Measurements from ENCODE around the gene OSBPL10.

Gene OSBPL10

DNA sequence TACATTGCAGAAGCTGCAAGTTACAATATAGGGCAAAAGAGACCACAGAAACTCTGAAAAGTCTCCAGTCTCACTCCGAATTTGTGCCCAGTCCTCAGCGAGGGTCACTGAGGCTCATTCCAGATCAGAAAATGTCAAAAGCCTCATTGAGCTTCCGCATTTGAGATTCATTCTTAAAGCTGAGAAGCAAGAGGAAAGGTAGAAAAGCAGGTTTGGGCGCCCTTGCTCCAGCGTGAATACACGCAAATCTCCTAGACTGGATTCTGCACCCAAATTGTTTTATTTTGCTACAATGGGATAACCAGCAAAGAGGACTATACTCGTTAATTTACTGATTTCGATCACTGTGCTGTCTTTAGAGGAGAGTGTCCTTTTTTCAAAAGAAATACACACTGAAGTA, 236.1 kb downstream of the OSBPL10 start:
- DNase-seq (ENCODE audit: low read depth, low spot score): no peak

DNA sequence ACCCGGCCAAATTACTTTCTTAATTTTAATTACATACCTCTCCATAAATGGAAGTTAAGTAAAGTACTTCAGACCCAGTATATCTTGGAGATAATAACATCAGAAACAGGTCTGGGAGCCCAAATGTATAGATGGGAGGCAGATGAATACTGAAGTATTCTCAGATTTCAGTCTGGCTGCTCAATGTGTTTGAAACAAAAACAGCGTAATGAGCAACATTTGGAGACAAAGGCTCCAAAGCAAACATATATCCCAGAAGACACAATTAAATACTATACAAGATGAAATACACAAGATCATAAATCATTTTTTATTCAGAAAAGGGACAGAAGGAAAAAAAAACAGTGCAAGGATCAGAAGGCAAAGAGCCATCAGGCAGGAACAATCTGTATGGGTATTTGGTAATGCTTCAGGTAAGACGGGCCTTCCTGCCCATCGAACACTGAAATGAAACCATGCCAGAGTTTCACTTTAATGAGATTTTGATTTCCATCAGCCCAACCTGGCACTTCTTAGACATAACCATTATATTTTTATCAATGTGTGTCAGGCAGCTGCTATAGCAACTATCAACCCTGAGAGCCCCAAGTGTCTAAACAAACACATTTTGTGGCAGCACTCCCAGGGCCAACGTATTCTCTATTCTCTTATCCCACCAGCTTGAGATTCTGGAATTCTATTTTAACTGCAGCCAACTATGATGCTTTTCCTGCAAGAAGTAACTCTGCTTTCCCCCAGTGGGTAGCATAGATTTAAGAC, 237.6 kb downstream of the OSBPL10 start:
- no peak for DNase-seq (ENCODE audit: low read depth, low spot score)

DNA sequence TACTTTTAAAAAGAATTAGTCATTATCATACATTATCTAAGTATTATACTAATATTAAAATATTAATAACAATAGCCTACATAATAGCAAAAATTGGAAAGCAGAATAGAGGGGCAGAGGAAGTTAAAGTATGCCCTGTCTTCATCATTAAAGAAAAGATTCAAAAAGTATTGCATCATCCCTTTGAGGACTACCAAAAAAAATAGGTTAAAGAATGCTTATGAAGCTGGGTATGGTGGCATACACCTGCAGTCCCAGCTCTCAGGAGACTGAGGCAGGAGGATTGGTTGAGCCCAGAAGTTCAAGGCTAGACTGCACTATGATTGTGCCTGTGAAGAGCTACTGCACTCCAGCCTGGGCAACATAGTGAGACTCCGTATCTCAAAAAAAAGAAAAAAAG, 240.7 kb downstream of the OSBPL10 start:
- no peak for DNase-seq (ENCODE audit: low read depth, low spot score)

DNA sequence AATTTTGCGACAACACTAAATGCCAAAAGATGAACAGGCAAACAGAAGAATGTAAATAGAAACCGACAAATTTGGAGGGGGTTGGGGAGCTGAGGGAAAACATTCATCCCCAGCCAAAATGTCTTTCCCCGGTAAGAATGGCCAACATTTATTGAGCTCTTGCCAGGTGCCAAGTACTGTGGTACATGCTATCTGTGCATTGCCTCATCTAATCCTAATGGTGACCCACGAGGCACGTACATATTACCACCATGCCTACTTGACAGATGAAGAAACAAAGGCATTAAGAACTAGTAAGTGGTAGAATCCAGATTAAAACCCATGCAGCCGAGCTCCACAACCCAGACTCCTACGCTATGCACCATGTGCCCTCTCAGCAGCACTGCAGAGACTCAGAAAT, 242.7 kb downstream of the OSBPL10 start:
- DNase-seq (ENCODE audit: low read depth, low spot score): no peak

DNA sequence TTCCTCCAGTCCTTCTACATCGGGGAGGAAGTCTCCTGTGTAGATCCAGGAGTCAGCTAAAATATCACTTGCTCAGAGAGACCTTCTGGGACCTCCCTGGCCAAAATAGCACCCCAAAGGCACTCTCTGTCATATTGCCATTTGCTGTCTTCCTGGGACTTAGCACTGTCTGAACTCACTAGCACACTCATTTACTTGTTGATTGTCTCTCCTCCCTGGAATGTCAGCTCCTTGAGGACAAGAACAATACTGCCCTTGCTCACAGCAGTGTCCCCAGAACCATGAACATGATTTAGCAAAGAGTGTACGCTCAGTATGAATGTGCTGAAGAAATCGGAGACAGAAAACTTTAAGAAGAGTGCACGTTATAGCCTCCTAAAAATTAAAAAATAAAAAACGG, 245.4 kb downstream of the OSBPL10 start:
- no peak for DNase-seq (ENCODE audit: low read depth, low spot score)

DNA sequence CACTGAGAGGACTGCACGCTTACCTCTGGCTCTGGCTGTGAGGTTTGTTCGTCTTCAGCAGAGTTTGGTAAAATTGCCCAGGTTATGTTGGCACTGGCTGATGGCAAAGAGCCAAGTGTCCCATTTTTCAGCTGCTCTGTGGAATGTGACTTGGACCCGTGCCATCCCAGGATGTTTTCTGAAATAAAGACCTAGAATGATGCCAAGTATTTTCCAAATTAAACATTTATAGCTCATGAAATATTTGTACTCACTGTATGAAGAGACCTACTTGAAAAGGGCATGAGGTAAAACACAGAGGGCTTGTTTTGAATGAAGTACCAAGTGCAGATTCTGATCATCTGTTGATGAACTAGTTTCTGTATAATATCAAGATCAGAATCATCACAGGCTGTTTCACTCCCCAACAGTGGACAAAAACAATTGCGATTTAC, 247.8 kb downstream of the OSBPL10 start:
- no peak for DNase-seq (ENCODE audit: low read depth, low spot score)

DNA sequence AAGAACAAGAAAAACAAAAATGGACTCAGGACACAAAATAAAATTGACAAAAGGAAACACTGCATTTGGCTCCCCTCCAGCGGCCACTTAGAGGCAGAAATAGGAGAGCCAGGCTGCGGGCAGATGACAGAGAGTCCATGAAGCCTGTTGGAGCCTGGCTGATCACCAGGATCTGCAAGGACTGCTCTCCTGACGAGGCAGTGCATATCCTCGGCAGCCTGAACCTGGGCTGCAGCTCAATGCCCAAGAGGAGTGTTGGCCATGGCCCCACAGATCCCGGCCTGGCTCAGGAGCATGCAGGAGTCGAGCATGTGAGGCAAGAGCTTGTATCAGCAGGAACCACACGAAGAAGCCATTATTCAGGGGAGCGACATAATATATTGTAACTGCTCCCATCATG, 248.5 kb downstream of the OSBPL10 start:
- no peak for DNase-seq (ENCODE audit: low read depth, low spot score)

DNA sequence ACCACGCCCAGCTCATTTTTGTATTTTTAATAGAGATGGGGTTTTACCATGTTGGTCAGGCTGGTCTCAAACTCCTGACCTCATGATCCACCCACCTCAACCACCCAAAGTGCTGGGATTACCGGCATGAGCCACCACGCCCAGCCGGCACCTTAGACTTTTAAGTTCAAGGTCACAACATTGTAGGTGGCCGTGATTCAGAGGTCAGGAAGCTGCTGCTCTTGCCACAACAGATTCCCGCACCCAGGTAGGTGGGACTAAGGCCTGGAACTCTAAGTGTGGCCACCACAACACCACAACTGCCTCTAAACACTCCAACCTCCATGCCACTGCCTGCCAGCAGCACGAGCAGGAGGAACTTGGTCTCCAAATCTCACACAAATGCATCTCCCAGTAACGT, 251.5 kb downstream of the OSBPL10 start:
- DNase-seq (ENCODE audit: low read depth, low spot score): no peak

DNA sequence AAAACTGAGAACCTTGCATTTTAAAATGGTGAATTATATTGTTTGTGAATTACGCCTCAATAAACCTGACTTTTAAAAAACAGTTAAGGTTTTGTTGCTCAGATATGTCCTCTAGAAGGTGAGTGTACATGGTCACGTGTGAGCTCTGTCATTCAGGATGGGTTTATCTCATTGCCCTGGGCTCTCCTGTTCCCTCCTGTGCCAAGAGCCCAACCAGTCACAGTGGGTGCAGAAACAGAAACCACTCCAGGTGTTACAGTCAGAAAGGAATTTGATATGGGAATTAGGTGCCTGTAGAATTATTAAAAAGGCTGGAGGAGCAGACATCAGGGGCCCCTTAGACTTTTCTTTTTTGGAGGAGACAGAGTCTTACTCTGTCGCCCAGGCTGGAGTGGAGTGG, 252.0 kb downstream of the OSBPL10 start:
- DNase-seq (ENCODE audit: low read depth, low spot score): no peak

DNA sequence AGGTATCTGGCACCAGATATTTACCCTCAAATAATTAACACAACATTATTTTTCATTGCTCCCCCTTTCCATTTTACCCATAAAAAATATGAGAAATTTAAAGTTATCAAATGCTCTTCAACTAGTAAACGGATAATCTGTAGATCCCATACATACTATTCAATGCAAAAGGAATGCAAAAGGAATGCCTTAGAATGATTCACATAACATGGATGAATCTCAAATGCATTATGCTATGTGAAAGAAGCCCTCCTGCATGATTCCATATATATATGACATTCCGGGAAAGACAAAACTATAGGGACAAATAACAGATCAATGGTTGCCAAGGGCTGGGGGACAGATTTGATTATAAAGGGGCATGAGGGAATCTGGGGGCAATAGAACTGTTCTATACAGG, 252.7 kb downstream of the OSBPL10 start:
- no peak for DNase-seq (ENCODE audit: low read depth, low spot score)

DNA sequence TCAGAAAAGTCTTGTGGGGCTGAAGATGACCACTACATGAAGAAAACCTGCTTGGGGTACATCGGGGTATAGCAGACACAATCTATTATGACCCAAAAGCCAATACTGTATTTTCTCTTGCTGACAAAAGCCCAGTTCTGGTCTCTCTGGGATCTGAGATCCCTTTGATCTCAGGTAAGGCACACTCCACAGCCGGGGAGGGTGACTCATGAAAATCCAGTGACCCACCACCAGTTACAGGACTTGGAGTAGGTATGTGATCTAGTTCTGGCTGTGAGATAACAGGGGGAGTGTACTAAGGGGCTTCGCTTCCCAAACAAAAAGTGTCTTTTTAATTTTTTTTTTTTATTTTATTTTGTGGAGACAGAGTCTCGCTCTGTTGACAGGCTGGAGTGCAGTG, 255.1 kb downstream of the OSBPL10 start:
- no peak for DNase-seq (ENCODE audit: low read depth, low spot score)

DNA sequence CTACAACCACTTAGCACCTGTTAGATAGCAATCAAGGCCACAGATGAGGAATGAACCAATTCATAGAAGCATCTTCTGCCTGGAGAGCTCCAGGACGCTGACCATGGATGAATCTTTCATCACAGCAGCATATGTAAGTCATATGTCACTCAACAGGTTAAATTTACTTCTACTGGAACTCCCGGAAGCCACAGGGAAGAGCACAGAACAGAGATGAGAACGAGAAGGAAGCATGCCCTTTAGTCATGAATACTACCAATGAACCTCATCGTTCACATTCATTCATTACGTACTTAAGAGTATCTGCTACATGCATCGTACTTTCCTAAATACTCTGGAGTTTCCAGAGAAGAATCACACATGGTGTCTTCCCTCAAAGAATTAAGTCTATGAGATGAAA, 255.5 kb downstream of the OSBPL10 start:
- no peak for DNase-seq (ENCODE audit: low read depth, low spot score)

DNA sequence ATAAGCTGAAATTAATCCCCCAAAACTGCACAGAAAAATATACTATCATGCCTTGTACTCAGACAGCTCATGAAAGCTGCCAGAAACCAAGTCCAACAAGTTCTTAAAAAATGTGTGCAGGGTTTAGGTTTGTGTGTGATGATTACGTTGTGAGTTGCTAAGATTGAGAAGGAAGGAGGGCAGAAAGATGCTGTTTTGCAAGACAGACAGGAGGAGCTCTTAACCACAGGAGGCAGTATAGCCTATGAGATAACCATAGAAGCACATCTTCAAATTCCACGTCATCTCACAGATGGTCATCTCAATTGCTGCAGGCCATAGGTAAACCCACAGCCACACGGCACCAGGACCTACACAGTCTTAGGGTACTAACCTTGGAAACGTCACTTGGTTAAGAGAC, 256.4 kb downstream of the OSBPL10 start:
- no peak for DNase-seq (ENCODE audit: low read depth, low spot score)

DNA sequence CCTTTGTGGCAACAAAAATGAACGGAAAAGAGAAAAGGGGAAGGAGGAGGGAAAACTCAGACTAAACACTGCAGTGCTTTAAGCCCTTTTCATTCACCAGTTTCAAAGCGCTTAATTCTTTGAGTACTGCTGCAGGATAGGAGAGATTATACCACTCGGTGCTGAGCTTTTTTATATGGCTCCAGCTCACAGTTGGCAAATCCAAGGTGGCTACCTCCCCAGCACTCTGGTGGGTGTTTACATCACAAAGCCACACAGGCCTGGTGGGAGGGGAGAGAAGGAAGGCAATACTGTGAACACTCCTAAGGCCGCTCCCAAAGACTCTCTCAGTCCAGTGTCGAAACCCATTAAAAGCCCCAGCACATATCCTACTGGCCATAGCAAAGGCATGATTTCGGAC, 256.9 kb downstream of the OSBPL10 start:
- DNase-seq (ENCODE audit: low read depth, low spot score): no peak

DNA sequence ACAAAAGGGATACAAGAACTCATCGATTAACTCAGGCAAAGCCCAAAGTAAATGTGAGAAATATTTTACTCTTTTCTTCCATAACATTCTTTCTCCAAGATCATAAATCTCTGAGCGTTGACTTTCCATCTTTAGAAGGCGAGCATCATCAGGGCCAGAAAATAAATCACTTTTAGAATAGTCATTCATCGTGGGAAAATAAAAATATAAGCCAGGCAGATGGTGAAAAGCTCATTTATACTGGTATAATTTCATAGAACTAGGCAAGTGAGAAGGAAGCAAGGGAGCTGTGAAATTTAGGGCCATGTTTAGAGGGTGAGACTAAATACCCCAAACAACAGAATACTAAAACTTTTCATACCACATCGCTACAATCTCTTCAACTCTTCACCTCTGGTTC, 257.4 kb downstream of the OSBPL10 start:
- DNase-seq (ENCODE audit: low read depth, low spot score): no peak

DNA sequence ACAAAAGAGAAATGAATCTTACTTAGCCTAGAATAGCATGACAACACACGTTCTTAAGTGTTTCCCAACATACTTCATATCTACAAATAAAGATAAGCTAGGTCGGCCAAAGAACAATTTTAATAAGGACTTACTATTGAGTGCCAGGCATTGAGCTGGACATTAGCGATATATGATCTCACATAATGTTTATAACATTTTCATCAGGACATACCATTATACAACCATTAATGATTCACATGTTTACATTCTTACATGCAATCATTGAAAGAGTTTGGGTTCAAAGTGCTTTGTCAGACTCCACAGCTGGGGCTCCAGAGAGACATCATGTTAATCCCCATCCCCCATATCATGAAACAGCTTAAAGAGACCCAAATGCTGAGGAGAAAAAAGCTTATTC, 259.4 kb downstream of the OSBPL10 start:
- DNase-seq (ENCODE audit: low read depth, low spot score): no peak

DNA sequence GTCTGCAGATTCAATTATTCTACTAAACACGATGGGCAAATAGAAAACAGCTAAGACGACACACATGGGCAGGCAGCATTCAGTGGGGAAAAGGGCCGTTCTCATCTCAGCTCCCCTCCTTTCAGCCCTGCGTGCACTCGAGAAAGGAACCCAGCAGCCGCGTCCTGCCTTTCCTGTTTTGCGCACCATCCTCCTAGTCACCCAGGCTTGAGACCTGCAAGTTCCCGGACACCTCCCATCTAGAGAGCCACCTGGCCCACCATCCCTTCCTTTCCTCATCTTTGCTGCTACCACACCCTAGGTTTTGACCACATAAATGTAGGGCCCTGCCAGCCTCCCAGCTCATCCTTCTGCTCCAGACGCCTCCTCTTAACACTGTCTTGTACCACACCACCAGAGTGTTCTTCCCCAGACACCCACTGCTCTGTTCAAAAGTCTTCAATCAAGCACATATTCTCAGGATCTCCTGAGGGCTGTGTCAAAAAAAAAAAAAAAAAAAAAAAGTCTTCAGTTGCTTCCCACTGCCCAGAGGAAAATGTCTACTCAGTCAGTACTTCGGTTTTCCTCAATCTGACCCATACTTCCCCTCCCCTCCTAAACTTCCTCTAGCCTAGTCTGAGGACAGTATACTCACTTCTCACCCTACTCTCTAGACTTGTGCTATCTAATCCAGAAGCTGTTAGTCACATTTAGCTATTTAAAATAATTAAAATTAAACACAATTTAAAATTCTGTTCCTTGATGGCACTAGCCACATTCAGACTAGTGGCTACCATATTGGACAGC, 266.4 kb downstream of the OSBPL10 start:
- DNase-seq (ENCODE audit: low read depth, low spot score): no peak

DNA sequence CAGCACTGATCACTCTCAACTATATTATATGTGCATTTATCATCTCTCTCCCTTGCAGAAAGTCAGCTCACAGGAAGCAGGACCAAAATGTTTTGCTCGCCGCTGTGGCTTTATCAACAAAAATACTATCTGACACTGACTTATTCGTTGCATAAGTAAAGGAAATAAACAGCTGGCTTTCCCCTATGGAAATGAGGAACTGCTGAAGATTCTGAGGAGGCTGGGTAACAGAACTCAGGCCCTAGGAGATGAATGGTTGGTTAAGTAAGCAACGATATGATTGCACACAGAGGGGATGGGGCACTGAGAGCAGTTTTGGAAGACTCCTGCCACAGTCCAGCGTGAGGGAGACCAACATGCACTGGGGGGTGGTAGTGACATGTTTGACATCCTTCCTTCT, 267.2 kb downstream of the OSBPL10 start:
- DNase-seq (ENCODE audit: low read depth, low spot score): no peak

DNA sequence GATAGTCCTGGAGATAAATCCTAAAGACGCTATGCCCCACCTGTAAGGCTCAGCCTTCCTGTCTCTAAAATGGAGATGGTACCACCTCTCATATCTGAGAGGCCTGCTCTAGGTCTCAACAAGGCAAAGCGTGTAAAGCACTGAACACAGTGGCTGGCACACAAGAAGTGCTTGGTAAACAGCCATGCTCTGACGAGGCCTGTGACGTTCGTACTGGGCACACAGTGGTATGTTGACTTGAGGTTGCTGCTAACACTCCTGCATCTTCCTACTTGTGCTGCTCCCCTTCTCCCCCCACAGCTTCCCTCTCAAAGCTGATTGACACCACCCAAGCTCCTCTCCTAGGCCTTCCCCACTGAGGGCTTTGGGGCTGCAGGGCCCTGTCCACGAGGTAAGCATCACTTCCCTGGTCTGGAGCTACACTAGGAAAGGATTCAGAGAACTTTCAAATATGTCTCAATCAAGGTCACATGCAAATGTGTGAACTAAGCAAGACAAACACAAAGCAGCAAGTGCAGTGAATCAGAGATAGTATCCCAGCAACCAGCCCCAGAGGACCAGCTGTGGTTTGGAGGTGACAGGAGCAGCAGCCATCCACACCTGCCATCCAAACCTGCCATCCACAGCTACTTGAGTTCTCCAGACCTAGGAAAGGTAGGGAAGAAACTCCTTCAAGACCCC, 270.8 kb downstream of the OSBPL10 start:
- DNase-seq (ENCODE audit: low read depth, low spot score): no peak

DNA sequence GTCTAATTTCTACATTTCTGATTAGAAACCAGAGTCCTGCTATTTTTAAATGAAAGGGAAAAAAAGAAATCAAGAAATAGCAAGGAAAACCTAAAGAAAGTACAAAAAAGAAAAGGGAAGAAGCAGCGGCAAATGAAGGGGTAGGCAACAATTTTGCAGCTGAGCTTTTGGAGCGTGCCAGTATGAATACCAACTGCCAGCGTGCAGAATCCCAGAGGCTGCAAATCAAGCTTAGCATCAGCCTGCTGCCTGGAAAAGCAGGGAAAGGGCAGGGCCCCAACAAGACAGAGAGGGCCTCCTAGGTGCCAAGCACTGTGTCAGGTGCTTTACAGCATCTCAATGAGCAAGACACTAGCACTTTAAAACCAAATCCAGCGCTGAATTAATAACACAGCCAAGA, 271.5 kb downstream of the OSBPL10 start:
- DNase-seq (ENCODE audit: low read depth, low spot score): no peak

DNA sequence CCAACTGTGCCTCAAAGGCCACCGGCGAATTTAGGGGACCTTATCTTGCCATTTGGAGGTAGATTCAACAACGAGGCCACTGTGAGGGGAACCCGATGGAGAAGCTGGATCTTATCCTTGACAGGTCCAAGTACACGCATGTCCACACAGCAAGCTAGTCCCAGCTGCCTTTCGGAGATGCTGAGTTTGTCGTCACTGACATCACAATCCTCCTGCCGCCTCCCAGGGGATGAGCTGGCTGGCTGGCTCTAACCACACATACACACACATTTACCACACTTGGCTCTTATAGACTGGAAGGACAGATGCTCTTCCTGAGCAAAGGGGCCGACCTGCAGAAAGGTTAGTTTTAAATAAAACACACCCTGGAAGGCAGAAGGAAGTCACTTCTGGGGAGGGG, 272.1 kb downstream of the OSBPL10 start:
- DNase-seq (ENCODE audit: low read depth, low spot score): no peak

DNA sequence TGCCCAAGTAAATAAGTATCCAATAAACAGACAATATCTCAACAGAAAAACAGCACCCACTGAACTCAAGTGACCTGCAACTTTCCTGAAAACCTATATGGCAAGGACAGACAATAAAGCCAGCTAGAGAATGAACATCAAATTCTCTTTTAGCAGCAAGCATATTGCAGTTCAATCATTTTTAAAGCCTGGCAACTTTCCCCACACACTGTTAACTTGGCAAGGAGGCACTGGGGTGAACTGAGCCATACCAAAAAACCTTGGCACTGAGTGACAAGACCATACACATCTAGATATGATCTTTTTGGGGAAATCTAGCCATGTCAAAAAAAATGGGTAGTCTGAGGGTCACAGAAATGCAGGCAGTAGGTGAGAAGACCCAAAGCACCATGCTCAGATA, 273.8 kb downstream of the OSBPL10 start:
- no peak for DNase-seq (ENCODE audit: low read depth, low spot score)

DNA sequence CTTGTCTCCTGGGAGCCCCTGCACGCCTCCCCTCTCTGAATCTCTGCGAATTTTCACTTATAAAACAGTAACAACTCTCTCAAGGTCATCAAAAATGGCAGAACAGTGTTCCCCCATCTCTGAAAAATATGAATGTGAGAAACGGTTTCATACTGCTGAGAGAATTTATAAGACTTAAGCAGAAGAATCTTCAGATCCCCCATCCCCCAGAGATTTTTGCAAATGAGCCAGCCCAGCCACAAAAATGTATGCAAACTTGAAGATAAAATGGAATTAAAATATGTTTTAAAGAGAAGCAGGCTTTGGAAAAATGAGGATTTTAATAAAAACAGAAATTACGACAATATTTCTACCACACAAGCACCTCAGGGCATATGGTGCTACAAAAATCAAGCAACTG, 275.3 kb downstream of the OSBPL10 start:
- DNase-seq (ENCODE audit: low read depth, low spot score): no peak
